H9 (cell line): ENCODE results near the gene SH3RF2. TPM values are rescaled to one million over a fixed set of nuclear protein-coding genes. Genes with fewer than 3 reads are reported as not detected.

ENCODE experiments used
- DNase-seq: peaks from one replicate; pipeline ENCODE4 v3.0.0-alpha.2; 2017
- H2AFZ ChIP-seq: one replicate; pipeline ENCODE4 v1.6.1; 2013; ENCODE audit warnings: mild to moderate bottlenecking, low read length, control low read depth, moderate library complexity
- H2AK5ac ChIP-seq: 2 replicates; pipeline ENCODE4 v1.6.1; 2013; ENCODE audit warnings: low read length, control low read depth, mixed read lengths; ENCODE audit not compliant: insufficient read length
- H2BK120ac ChIP-seq: one replicate; pipeline ENCODE4 v1.6.1; 2013; ENCODE audit warnings: low read depth, mild to moderate bottlenecking, low read length, control low read depth, inconsistent platforms; ENCODE audit not compliant: poor library complexity, severe bottlenecking
- H2BK12ac ChIP-seq: 2 replicates; pipeline ENCODE4 v1.6.1; 2013; ENCODE audit warnings: low read length, control low read depth, mixed read lengths, low read depth; ENCODE audit not compliant: insufficient read length
- H2BK15ac ChIP-seq: 2 replicates; pipeline ENCODE4 v1.6.1; 2013; ENCODE audit warnings: low read depth, low read length, control low read depth
- H2BK20ac ChIP-seq: one replicate; pipeline ENCODE4 v1.6.1; 2013; ENCODE audit warnings: low read depth, mild to moderate bottlenecking, low read length, control low read depth, inconsistent platforms; ENCODE audit not compliant: poor library complexity, severe bottlenecking
- H2BK5ac ChIP-seq: 2 replicates; pipeline ENCODE4 v1.6.1; 2013; ENCODE audit warnings: low read length, control low read depth, mixed read lengths; ENCODE audit not compliant: insufficient read length
- H3K14ac ChIP-seq: 2 replicates; pipeline ENCODE4 v1.6.1; 2013; ENCODE audit warnings: low read length, control low read depth; ENCODE audit not compliant: insufficient read depth
- H3K18ac ChIP-seq: 2 replicates; pipeline ENCODE4 v1.6.1; 2013; ENCODE audit warnings: low read depth, mild to moderate bottlenecking, mixed read lengths, low read length, control low read depth; ENCODE audit not compliant: insufficient read length
- H3K23ac ChIP-seq: 2 replicates; pipeline ENCODE4 v1.6.1; 2013; ENCODE audit warnings: low read length, control low read depth, mixed read lengths, low read depth; ENCODE audit not compliant: insufficient read length
- H3K23me2 ChIP-seq: 2 replicates; pipeline ENCODE4 v1.6.1; 2013; ENCODE audit warnings: low read depth, mild to moderate bottlenecking, mixed read lengths, low read length, control low read depth; ENCODE audit not compliant: insufficient read length, poor library complexity, severe bottlenecking
- H3K27ac ChIP-seq: 2 replicates; pipeline ENCODE4 v1.5.1; 2013; ENCODE audit warnings: low read length, control low read depth, mixed read lengths, low read depth; ENCODE audit not compliant: insufficient read length
- H3K27me3 ChIP-seq: 2 replicates; pipeline ENCODE4 v1.6.1; 2013; ENCODE audit warnings: low read length, control low read depth, inconsistent platforms; ENCODE audit not compliant: insufficient read depth
- H3K4ac ChIP-seq: 2 replicates; pipeline ENCODE4 v1.6.1; 2013; ENCODE audit warnings: low read depth, mild to moderate bottlenecking, control low read depth, inconsistent platforms, low read length, moderate library complexity
- H3K4me1 ChIP-seq: 2 replicates; pipeline ENCODE4 v1.6.1; 2013; ENCODE audit warnings: low read length, control low read depth, inconsistent platforms; ENCODE audit not compliant: insufficient read depth
- H3K4me2 ChIP-seq: 2 replicates; pipeline ENCODE4 v1.6.1; 2013; ENCODE audit warnings: low read length, control low read depth, mixed read lengths; ENCODE audit not compliant: insufficient read length, insufficient read depth
- H3K56ac ChIP-seq: 2 replicates; pipeline ENCODE4 v1.6.1; 2013; ENCODE audit warnings: low read depth, mild to moderate bottlenecking, mixed read lengths, low read length, control low read depth; ENCODE audit not compliant: insufficient read length
- H3K79me1 ChIP-seq: 2 replicates; pipeline ENCODE4 v1.6.1; 2013; ENCODE audit warnings: low read depth, mild to moderate bottlenecking, moderate library complexity, low read length, control low read depth, inconsistent platforms; ENCODE audit not compliant: insufficient read depth, poor library complexity, severe bottlenecking
- H3K79me2 ChIP-seq: 2 replicates; pipeline ENCODE4 v1.6.1; 2013; ENCODE audit warnings: low read length, control low read depth, inconsistent platforms; ENCODE audit not compliant: insufficient read depth
- H3K9ac ChIP-seq: 2 replicates; pipeline ENCODE4 v1.6.1; 2013; ENCODE audit warnings: low read length, control low read depth, mixed read lengths; ENCODE audit not compliant: insufficient read length; ENCODE audit errors: extremely low read depth
- H3K9me3 ChIP-seq: one replicate; pipeline ENCODE4 v1.6.1; 2013; ENCODE audit warnings: low read depth, low read length, inconsistent platforms; ENCODE audit not compliant: control insufficient read depth
- H3T11ph ChIP-seq: one replicate; pipeline ENCODE4 v1.6.1; 2013; ENCODE audit warnings: mild to moderate bottlenecking, low read length, control low read depth, inconsistent platforms
- H4K20me1 ChIP-seq: one replicate; pipeline ENCODE4 v1.6.1; 2013; ENCODE audit not compliant: control insufficient read depth, insufficient read length, insufficient read depth
- H4K5ac ChIP-seq: 2 replicates; pipeline ENCODE4 v1.6.1; 2013; ENCODE audit warnings: low read depth, mild to moderate bottlenecking, mixed read lengths, low read length, control low read depth; ENCODE audit not compliant: insufficient read length
- H4K8ac ChIP-seq: replicated peaks from 2 replicates; pipeline ENCODE4 v1.6.1; 2013; ENCODE audit warnings: low read length, control low read depth, mixed read lengths, low read depth; ENCODE audit not compliant: insufficient read length
- H4K91ac ChIP-seq: 2 replicates; pipeline ENCODE4 v1.6.1; 2013; ENCODE audit warnings: low read depth, mild to moderate bottlenecking, moderate library complexity, mixed read lengths, low read length, control low read depth; ENCODE audit not compliant: insufficient read length
- H3K27ac Mint-ChIP-seq, 3 experiments: 2 replicates in 2 of 3; 3 replicates in 1 of 3; pipeline ENCODE4 v1.8.0; 2020 to 2021; ENCODE audit warnings: mixed read lengths in 3 of 3, mild to moderate bottlenecking in 1 of 3, moderate library complexity in 1 of 3
- H3K27me3 Mint-ChIP-seq: 2 replicates; pipeline ENCODE4 v1.8.0; 2021; ENCODE audit warnings: low read depth, mild to moderate bottlenecking, moderate library complexity, mixed read lengths
- H3K36me3 Mint-ChIP-seq, 3 experiments: 2 replicates in 2 of 3; 3 replicates in 1 of 3; pipeline ENCODE4 v1.8.0; 2020 to 2021; ENCODE audit warnings: low read depth in 3 of 3, mixed read lengths in 3 of 3; ENCODE audit not compliant: insufficient read depth in 1 of 3
- H3K4me1 Mint-ChIP-seq, 2 experiments: 2 replicates each; pipeline ENCODE4 v1.8.0; 2020; ENCODE audit warnings: mixed read lengths in 2 of 2
- H3K4me3 Mint-ChIP-seq, 2 experiments: 2 replicates in 1 of 2; 3 replicates in 1 of 2; pipeline ENCODE4 v1.8.0; 2020 to 2021; ENCODE audit warnings: mild to moderate bottlenecking in 2 of 2, mixed read lengths in 2 of 2, moderate library complexity in 1 of 2
- H3K9me3 Mint-ChIP-seq, 2 experiments: 2 replicates in 1 of 2; 3 replicates in 1 of 2; pipeline ENCODE4 v1.8.0; 2020; ENCODE audit warnings: mild to moderate bottlenecking in 2 of 2, mixed read lengths in 2 of 2, moderate library complexity in 1 of 2
- CTCF ChIP-seq: fragments of 200-600 bp; sonication (generic); conservative IDR thresholded peaks from 3 replicates; pipeline ENCODE4 v1.8.0; 2021; ENCODE audit warnings: antibody characterized with exemption, mild to moderate bottlenecking
- WGBS: extraction: QIAGEN DNeasy Blood & Tissue Kit; methylation state at CpG from one replicate; pipeline ENCODE4 v1.1.7; 2013; ENCODE audit warnings: missing lambda C conversion rate, low lambda C conversion rate, mixed read lengths; ENCODE audit not compliant: insufficient read length; ENCODE audit errors: extremely low coverage; 5-methylcytosine and 5-hydroxymethylcytosine counted together
- total RNA-seq: library from RNA; stranded (reverse); gene quantifications from 2 replicates; pipeline ENCODE4 v1.2.1, GENCODE V29; 2021

Gene SH3RF2
- total RNA-seq, 1 experiment from 2014 or later = 0.66 TPM

- H4K8ac ChIP-seq = no peak overlapping the region
- Mint-ChIP-seq H3K9me3 (no peaks in the 10 kb centered on the region; a peak in 1 of 5 replicates), H3K27me3 (peaks cover 8% of the 10 kb centered on the region; the same call in 1 of the 2 replicates), H3K4me1 (peaks cover 0 to 5% of the 10 kb centered on the region in 2 experiments; a peak in 1 of 4 replicates), H3K4me3 (no peak overlapping the region), H3K27ac (no peak overlapping the region), H3K36me3 (no peaks in the 10 kb centered on the region)
- H2BK120ac ChIP-seq = no peak overlapping the region
- no peak overlapping the region for H3K56ac ChIP-seq
- H2AFZ ChIP-seq = no peak overlapping the region
- no peaks in the 10 kb centered on the region for H4K20me1 ChIP-seq
- no peaks in the 10 kb centered on the region for H3K79me2 ChIP-seq
- H3K4ac ChIP-seq = no peak overlapping the region
- H3K27ac ChIP-seq = no peak overlapping the region
- no peaks in the 10 kb centered on the region for H3K9me3 ChIP-seq
- no peak overlapping the region for H3K18ac ChIP-seq
- no peak overlapping the region for H2BK12ac ChIP-seq
- no peak overlapping the region for H4K91ac ChIP-seq
- no peak overlapping the region for H3K23ac ChIP-seq
- no peaks in the 10 kb centered on the region for H3K4me1 ChIP-seq
- DNase-seq = no peak
- H3K27me3 ChIP-seq = no peaks in the 10 kb centered on the region
- no peak for TF ChIP-seq CTCF
- H3K14ac ChIP-seq = no peak overlapping the region
- no CpG with 5 or more reads among the region's 5 CpGs for WGBS
- H2BK20ac ChIP-seq = no peak overlapping the region
- no peak overlapping the region for H3T11ph ChIP-seq
- no peaks in the 10 kb centered on the region for H3K79me1 ChIP-seq
- H3K23me2 ChIP-seq = no peaks in the 10 kb centered on the region
- no peak overlapping the region for H2BK15ac ChIP-seq
- H4K5ac ChIP-seq = no peak overlapping the region
- H3K9ac ChIP-seq = no peak overlapping the region
- H2AK5ac ChIP-seq = no peak overlapping the region
- H2BK5ac ChIP-seq = no peak overlapping the region
- H3K4me2 ChIP-seq = no peak overlapping the region
Measured at GRCh38 chr5:146060221-146060585, 123.8 kb downstream of the SH3RF2 start.
